MM.1S (cell line): ENCODE data around the gene CHST11.

Source experiments
- CTCF ChIP-seq: fragments of 300-600 bp; sonication (generic); IDR thresholded peaks from 2 replicates; pipeline ENCODE4 v1.5.1; 2016; ENCODE audit warnings: antibody characterized with exemption, low read length, mixed read lengths
- EZH2 ChIP-seq: fragments of 300-600 bp; sonication (generic); optimal IDR thresholded peaks from 2 replicates; pipeline ENCODE3; 2017; ENCODE audit warnings: low read depth, mild to moderate bottlenecking, antibody characterized with exemption, low read length, mixed read lengths

DNA sequence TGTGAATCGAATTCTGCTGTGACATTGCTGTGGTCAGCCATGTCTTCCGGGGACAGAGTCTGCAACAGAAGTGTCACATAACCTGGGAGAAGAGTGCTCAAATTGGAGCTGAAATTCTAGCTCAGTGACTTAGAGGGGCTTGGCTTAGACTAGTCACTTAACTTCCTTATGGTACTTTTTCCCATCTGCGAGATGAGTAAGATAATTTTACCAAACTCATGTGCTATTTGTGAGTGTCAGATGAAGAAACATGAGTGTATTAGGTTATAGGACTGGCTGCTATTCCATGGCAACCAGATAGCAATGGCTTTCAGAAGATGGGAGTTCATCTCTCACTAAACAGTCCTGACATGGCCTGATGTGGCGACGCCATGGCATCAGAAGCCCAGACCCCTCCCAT is 104.1 kb downstream of the CHST11 start:
- TF ChIP-seq CTCF (no peak), EZH2 (no peak)
